HepG2 (cell line): Measurements from ENCODE around the gene LXN. TPM values are rescaled to one million over a fixed set of nuclear protein-coding genes. Genes with fewer than 3 reads are reported as not detected.

Source experiments
- ATF7 ChIP-seq, 2 experiments: fragments of 450-650 bp in 1 of 2; sonication (generic) in 1 of 2; formaldehyde crosslinking in 1 of 2; IDR thresholded peaks; 2 replicates each; pipeline versions ENCODE4 v1.4.0 to v1.6.1; 2016 to 2020; ENCODE audit warnings: antibody characterized with exemption in 1 of 2, mild to moderate bottlenecking in 1 of 2, missing genetic modification reagents in 1 of 2
- HDAC6 ChIP-seq: fragments of 200-600 bp; sonication (generic); IDR thresholded peaks from 2 replicates; pipeline ENCODE4 v1.7.0; 2017; ENCODE audit warnings: mild to moderate bottlenecking, antibody characterized with exemption, low read length, low read depth
- HNRNPL ChIP-seq: fragments of 200-400 bp; formaldehyde crosslinking; IDR thresholded peaks from 2 replicates; pipeline ENCODE4 v1.6.1; 2017; ENCODE audit warnings: mild to moderate bottlenecking, low read depth, low read length
- HOXA3 ChIP-seq: sonication (generic); formaldehyde crosslinking; IDR thresholded peaks from 2 replicates; pipeline ENCODE4 v1.5.0; 2020; ENCODE audit warnings: missing genetic modification reagents
- KMT2B ChIP-seq: IDR thresholded peaks from 2 replicates; pipeline ENCODE4 v1.6.1; 2016; ENCODE audit warnings: missing genetic modification reagents, missing compliant biosample characterization
- MLXIP ChIP-seq: sonication (generic); formaldehyde crosslinking; IDR thresholded peaks from 2 replicates; pipeline ENCODE4 v1.9.0; 2021; ENCODE audit warnings: missing genetic modification reagents, borderline replicate concordance
- NFATC3 ChIP-seq: sonication (generic); formaldehyde crosslinking; IDR thresholded peaks from 2 replicates; pipeline ENCODE4 v1.5.1; 2020; ENCODE audit warnings: mild to moderate bottlenecking, missing genetic modification reagents
- POLR2G ChIP-seq: fragments of 200-400 bp; formaldehyde crosslinking; IDR thresholded peaks from 2 replicates; pipeline ENCODE4 v1.6.1; 2018; ENCODE audit warnings: mild to moderate bottlenecking, low read depth, low read length, moderate library complexity
- PRDM15 ChIP-seq: sonication (generic); formaldehyde crosslinking; IDR thresholded peaks from 2 replicates; pipeline ENCODE4 v1.4.0; 2020; ENCODE audit warnings: missing genetic modification reagents
- RBAK ChIP-seq: sonication (generic); formaldehyde crosslinking; IDR thresholded peaks from 2 replicates; pipeline ENCODE4 v1.5.1; 2020; ENCODE audit warnings: mild to moderate bottlenecking, missing genetic modification reagents
- SRSF9 ChIP-seq: fragments of 200-400 bp; formaldehyde crosslinking; IDR thresholded peaks from 2 replicates; pipeline ENCODE4 v1.6.1; 2018; ENCODE audit warnings: borderline replicate concordance, mild to moderate bottlenecking, low read depth, low read length; ENCODE audit not compliant: insufficient read depth, poor library complexity, severe bottlenecking
- ZBTB21 ChIP-seq: sonication (generic); formaldehyde crosslinking; IDR thresholded peaks from 2 replicates; pipeline ENCODE4 v1.4.0; 2020; ENCODE audit warnings: missing genetic modification reagents
- ZFP36L1 ChIP-seq: sonication (generic); formaldehyde crosslinking; IDR thresholded peaks from 2 replicates; pipeline ENCODE4 v1.8.0; 2022; ENCODE audit warnings: mild to moderate bottlenecking, missing genetic modification reagents, moderate library complexity
- ZNF121 ChIP-seq: sonication (generic); formaldehyde crosslinking; IDR thresholded peaks from 2 replicates; pipeline ENCODE4 v1.5.0; 2020; ENCODE audit warnings: mild to moderate bottlenecking, missing genetic modification reagents
- ZNF207 ChIP-seq: fragments of 450-650 bp; IDR thresholded peaks from 2 replicates; pipeline ENCODE4 v1.6.1; 2016; ENCODE audit warnings: antibody characterized with exemption, borderline replicate concordance
- ZNF274 ChIP-seq: sonication (generic); formaldehyde crosslinking; IDR thresholded peaks from 2 replicates; pipeline ENCODE4 v1.5.1; 2020; ENCODE audit warnings: mild to moderate bottlenecking, missing genetic modification reagents
- ZNF883 ChIP-seq: sonication (generic); formaldehyde crosslinking; IDR thresholded peaks from 2 replicates; pipeline ENCODE4 v1.5.1; 2020; ENCODE audit warnings: mild to moderate bottlenecking, missing genetic modification reagents; ENCODE audit errors: not compliant biosample characterization
- polyA plus RNA-seq, 8 experiments: library from polyadenylated mRNA; depleted of rRNA in 3 of 8; stranded (reverse) in 7 of 8; unstranded in 1 of 8; fragments of >200 nt; fragmentation: Illumina TruSeq in 4 of 8; extraction: Trizol in 4 of 8; gene quantifications; 2 replicates each; pipeline versions ENCODE4 v1.2.1 to v1.2.3, GENCODE V29; 2011 to 2016; ENCODE audit warnings: low read depth in 4 of 8, missing spikeins in 1 of 8, mixed read lengths in 1 of 8; ENCODE audit not compliant: insufficient read depth in 1 of 8
- total RNA-seq, 5 experiments: library from RNA; depleted of rRNA; stranded (reverse); fragments of >200 nt; fragmentation: Illumina TruSeq; extraction: Trizol; gene quantifications; 2 replicates each; pipeline ENCODE4 v1.2.3, GENCODE V29; 2016; ENCODE audit warnings: low read depth in 1 of 5
- TF ChIP-seq, protein P1 (sequence below): sonication (generic); formaldehyde crosslinking; IDR thresholded peaks from 2 replicates; pipeline ENCODE4 v1.8.1; 2023; ENCODE audit warnings: missing genetic modification reagents, inconsistent platforms, borderline replicate concordance
- TF ChIP-seq, protein P2 (sequence below): IDR thresholded peaks from 2 replicates; pipeline ENCODE4 v1.6.1; 2016; ENCODE audit warnings: mild to moderate bottlenecking

The LXN gene
- total and polyA plus RNA-seq, 2 of the 13 experiments (the other 11 are each of a cell fraction or from before 2014, with no cell fraction given), result not detected

DNA sequence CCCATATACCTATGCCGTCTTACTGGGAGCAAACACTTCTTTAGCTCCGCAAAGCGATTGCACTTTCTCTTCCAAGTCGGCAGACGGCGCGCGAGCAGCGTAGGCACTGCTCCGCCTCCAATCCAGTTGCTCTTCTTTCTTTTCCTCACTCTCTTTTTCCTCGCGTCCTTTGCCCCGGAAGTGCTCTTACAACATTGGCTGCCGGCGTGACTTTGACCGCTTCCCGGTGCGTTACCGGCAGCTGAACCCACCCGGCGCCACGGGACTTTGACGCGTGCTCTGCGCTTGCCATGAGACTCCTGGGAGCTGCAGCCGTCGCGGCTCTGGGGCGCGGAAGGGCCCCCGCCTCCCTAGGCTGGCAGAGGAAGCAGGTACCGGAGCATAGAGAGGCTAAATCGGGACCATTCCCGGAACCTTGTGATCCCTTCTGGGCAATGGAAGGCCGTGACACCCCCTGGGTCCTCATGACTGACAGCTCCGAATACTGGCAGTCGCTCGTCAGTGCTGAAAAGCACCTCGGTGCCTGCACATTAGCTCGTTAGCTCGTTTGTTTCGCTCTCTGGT is 28.0 kb downstream of the LXN start, which contains the start of gene GFM1 (continued):
- TF ChIP-seq MLXIP, result no peak
- TF ChIP-seq HDAC6, result no peak
- no peak for TF ChIP-seq SRSF9
- TF ChIP-seq NFATC3 (CRISPR knock-in tag), result no peak
- TF ChIP-seq, protein P1, sequence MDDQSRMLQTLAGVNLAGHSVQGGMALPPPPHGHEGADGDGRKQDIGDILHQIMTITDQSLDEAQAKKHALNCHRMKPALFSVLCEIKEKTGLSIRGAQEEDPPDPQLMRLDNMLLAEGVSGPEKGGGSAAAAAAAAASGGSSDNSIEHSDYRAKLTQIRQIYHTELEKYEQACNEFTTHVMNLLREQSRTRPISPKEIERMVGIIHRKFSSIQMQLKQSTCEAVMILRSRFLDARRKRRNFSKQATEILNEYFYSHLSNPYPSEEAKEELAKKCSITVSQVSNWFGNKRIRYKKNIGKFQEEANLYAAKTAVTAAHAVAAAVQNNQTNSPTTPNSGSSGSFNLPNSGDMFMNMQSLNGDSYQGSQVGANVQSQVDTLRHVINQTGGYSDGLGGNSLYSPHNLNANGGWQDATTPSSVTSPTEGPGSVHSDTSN (CRISPR knock-in tag), result no peak
- TF ChIP-seq, protein P2, sequence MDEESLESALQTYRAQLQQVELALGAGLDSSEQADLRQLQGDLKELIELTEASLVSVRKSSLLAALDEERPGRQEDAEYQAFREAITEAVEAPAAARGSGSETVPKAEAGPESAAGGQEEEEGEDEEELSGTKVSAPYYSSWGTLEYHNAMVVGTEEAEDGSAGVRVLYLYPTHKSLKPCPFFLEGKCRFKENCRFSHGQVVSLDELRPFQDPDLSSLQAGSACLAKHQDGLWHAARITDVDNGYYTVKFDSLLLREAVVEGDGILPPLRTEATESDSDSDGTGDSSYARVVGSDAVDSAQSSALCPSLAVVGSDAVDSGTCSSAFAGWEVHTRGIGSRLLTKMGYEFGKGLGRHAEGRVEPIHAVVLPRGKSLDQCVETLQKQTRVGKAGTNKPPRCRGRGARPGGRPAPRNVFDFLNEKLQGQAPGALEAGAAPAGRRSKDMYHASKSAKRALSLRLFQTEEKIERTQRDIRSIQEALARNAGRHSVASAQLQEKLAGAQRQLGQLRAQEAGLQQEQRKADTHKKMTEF (CRISPR knock-in tag), result peak; percentile 95
- TF ChIP-seq ZNF207, result no peak
- TF ChIP-seq HOXA3 (CRISPR knock-in tag), result peak; percentile 87
- peak; percentile 66; the same call in 1 of the 2 replicates for TF ChIP-seq ZNF274 (CRISPR knock-in tag)
- peak; percentile 85 for TF ChIP-seq ZNF883 (CRISPR knock-in tag)
- TF ChIP-seq POLR2G, result peak; percentile 88
- peak; percentile 63; the same call in 1 of the 2 replicates for TF ChIP-seq ZFP36L1 (CRISPR knock-in tag)
- TF ChIP-seq KMT2B (CRISPR knock-in tag), result peak; percentile 99
- no peak for TF ChIP-seq HNRNPL
- TF ChIP-seq ZNF121, result no peak
- TF ChIP-seq ZBTB21 (CRISPR knock-in tag), result peak; percentile 41; the same call in 1 of the 2 replicates
- no peak for TF ChIP-seq ATF7 (IDR thresholded peaks at IDR 0.05)
- TF ChIP-seq ATF7 (CRISPR knock-in tag; IDR thresholded peaks at IDR 0.05), result 0 out of 2 replicates have a peak, but pooled peaks have one; percentile 13
- peak; percentile 30; the same call in 1 of the 2 replicates for TF ChIP-seq RBAK (CRISPR knock-in tag)
- TF ChIP-seq PRDM15, result no peak; the same call in 1 of the 2 replicates
